ENCODE measurements around the gene KLHDC3. TPM values are rescaled to one million over a fixed set of nuclear protein-coding genes. Genes with fewer than 3 reads are reported as not detected.
A peak's percentile ranks its signal among the peaks of the same experiment; 100 is the strongest.

KLHDC3 gene
- total and polyA plus RNA-seq, 2 of the 8 experiments (the other 6 are each of a cell fraction or from before 2014, with no cell fraction given), result 181 to 203 TPM

GRCh38 chr6:43016176-43016942, 2.3 kb downstream of the KLHDC3 start:
- H2BK15ac ChIP-seq (ENCODE audit: low read length), result no peak overlapping the region
- peaks cover 14 to 37% (median 25%) of the 10 kb centered on the region in 4 experiments; a peak in 7 of 8 replicates for H3K36me3 ChIP-seq (ENCODE audit: control insufficient read depth in 2 of 4, insufficient read depth in 4 of 4, low read length in 3 of 4)
- no peak overlapping the region for H3K27ac ChIP-seq (ENCODE audit: low read depth, low read length)
- H3K79me2 ChIP-seq (ENCODE audit: control insufficient read depth in 1 of 2, insufficient read depth in 2 of 2, low read length in 2 of 2), result peaks cover 3 to 45% of the 10 kb centered on the region in 2 experiments; a peak in 2 of 4 replicates
- H2BK120ac ChIP-seq (replicated peaks; ENCODE audit: low read depth, low read length), result no peak overlapping the region
- H3K14ac ChIP-seq (ENCODE audit: insufficient read length), result no peak overlapping the region
- peaks cover 8% of the 10 kb centered on the region for H3K79me1 ChIP-seq (ENCODE audit: low read depth, low read length)
- no peak overlapping the region for H3K56ac ChIP-seq (replicated peaks; ENCODE audit: insufficient read length, low read depth, low read length)
- no peak overlapping the region for H4K5ac ChIP-seq (ENCODE audit: insufficient read length, low read depth, low read length)
- peaks cover 0 to 12% (median 6%) of the 10 kb centered on the region in 4 experiments; a peak in 6 of 7 replicates for H3K4me1 ChIP-seq (replicated peaks in 1 of 4; ENCODE audit: control insufficient read depth in 3 of 4, insufficient read depth in 4 of 4, low read length in 3 of 4)
- H2BK12ac ChIP-seq (ENCODE audit: low read depth, low read length), result no peak overlapping the region
- H4K8ac ChIP-seq (ENCODE audit: extremely low read depth, insufficient read depth, low read length), result no peak overlapping the region
- CTCF ChIA-PET (ENCODE audit: partially characterized antibody), result interaction anchor here (0.8 to 1.3 kb wide), 6 partner anchors 10 to 67 kb away, joined by 3 to 5 read pairs (median 4); no protein-coding TSS in a partner anchor
- peaks cover 10% of the 10 kb centered on the region for H3K23me2 ChIP-seq (ENCODE audit: low read depth, low read length)
- FAIRE-seq (no peak), DNase-seq (ENCODE audit: low read depth in 1 of 2, low spot score in 2 of 2) (no peak)
- H3K4me3 ChIP-seq (ENCODE audit: extremely low read depth in 1 of 4, insufficient read depth in 2 of 4, low read depth in 3 of 4, low read length in 4 of 4), result no peak overlapping the region
- H3K27me3 ChIP-seq (replicated peaks in 1 of 4; ENCODE audit: control insufficient read depth in 3 of 4, extremely low read depth in 1 of 4, insufficient read depth in 3 of 4, low read length in 3 of 4), result no peaks in the 10 kb centered on the region
- H4K91ac ChIP-seq (replicated peaks; ENCODE audit: insufficient read length, low read length), result no peak overlapping the region
- WGBS, 2 experiments (ENCODE audit: extremely low coverage in 1 of 2, insufficient coverage in 1 of 2, insufficient read length in 1 of 2, insufficient replicate concordance in 2 of 2, low coverage in 1 of 2, low lambda C conversion rate in 2 of 2, missing lambda C conversion rate in 1 of 2), result 89% methylated on average over 7 of the region's 7 CpGs; no CpG with 5 or more reads in 1 of the 2 experiments
- no peak overlapping the region for H3K23ac ChIP-seq (ENCODE audit: insufficient read length)
- H3K9ac ChIP-seq (replicated peaks in 1 of 4; ENCODE audit: extremely low read depth in 1 of 4, low read depth in 3 of 4, low read length in 3 of 4), result no peak overlapping the region; a peak in 2 of 7 replicates
- H3K9me3 ChIP-seq (ENCODE audit: insufficient read depth in 2 of 2, low read depth in 1 of 2, low read length in 1 of 2), result no peaks in the 10 kb centered on the region
- no peak overlapping the region for H3K4me2 ChIP-seq (ENCODE audit: insufficient read depth in 1 of 2, low read depth in 2 of 2, low read length in 2 of 2)
- H3K4ac ChIP-seq (replicated peaks; ENCODE audit: insufficient read length, low read depth, low read length), result no peak overlapping the region
- H2AK5ac ChIP-seq (ENCODE audit: low read depth, low read length), result no peak overlapping the region
- POLR2A ChIA-PET (ENCODE audit: partially characterized antibody), result interaction anchor here (0.8 to 27.9 kb wide), 9 partner anchors 9 to 121 kb away, joined by 3 to 584 read pairs (median 5); partner anchors contain the start of genes CNPY3, CUL7, KLC4 and MRPL2
- no peak overlapping the region; the same call in 1 of the 2 replicates for H2BK5ac ChIP-seq (ENCODE audit: low read depth, low read length)
- H2BK20ac ChIP-seq (ENCODE audit: low read length), result no peak overlapping the region
- H3K18ac ChIP-seq (ENCODE audit: extremely low read depth, low read length), result no peak overlapping the region
- H4K20me1 ChIP-seq (replicated peaks in 1 of 2; ENCODE audit: control insufficient read depth in 1 of 2, insufficient read depth in 2 of 2, low read length in 2 of 2), result peaks cover 0 to 2% of the 10 kb centered on the region in 2 experiments
- no peak overlapping the region for H2AFZ ChIP-seq (ENCODE audit: low read length)
- TF ChIP-seq SP1 (IDR thresholded peaks at IDR 0.05; ENCODE audit: low read depth, low read length), result no peak
- 0 out of 2 replicates have a peak, but pooled peaks have one; percentile 12 for TF ChIP-seq TEAD4 (IDR thresholded peaks at IDR 0.05; ENCODE audit: low read depth, low read length)

All from H1 (cell line).